A172 (cell line): ENCODE results near the gene RHOBTB1. TPM values are rescaled to one million over a fixed set of nuclear protein-coding genes. Genes with fewer than 3 reads are reported as not detected.

Experiments
- DNase-seq: peaks from one replicate; pipeline ENCODE4 v3.0.0-alpha.2; 2015; ENCODE audit warnings: low spot score
- total RNA-seq: library from RNA; depleted of rRNA; stranded (reverse); fragments of >200 nt; shearing (Covaris generic); gene quantifications from 2 replicates; pipeline ENCODE4 v1.2.3, GENCODE V29; 2014

RHOBTB1 gene
- total RNA-seq, 1 experiment from 2014 or later = 44.4 TPM

GRCh38 chr10:60942134-60942787, 1.7 kb downstream of the RHOBTB1 start:
- DNase-seq = no peak

- DNase-seq = no peak
Observed at GRCh38 chr10:60940446-60940845, 3.5 kb downstream of the RHOBTB1 start.

GRCh38 chr10:60937784-60938654, 6.0 kb downstream of the RHOBTB1 start:
- DNase-seq = peak; percentile 35

- no peak for DNase-seq
Observed at GRCh38 chr10:60937022-60937421, 7.0 kb downstream of the RHOBTB1 start.

GRCh38 chr10:60934215-60935175, 9.5 kb downstream of the RHOBTB1 start:
- no peak for DNase-seq

GRCh38 chr10:60932756-60933155, 11.2 kb downstream of the RHOBTB1 start:
- DNase-seq = no peak

- no peak for DNase-seq
Observed at GRCh38 chr10:60930237-60930636, 13.7 kb downstream of the RHOBTB1 start.

GRCh38 chr10:60921633-60922032, 22.4 kb downstream of the RHOBTB1 start:
- no peak for DNase-seq

GRCh38 chr10:60920479-60920878, 23.5 kb downstream of the RHOBTB1 start:
- DNase-seq = no peak

- DNase-seq = no peak
Observed at GRCh38 chr10:60919551-60919950, 24.4 kb downstream of the RHOBTB1 start.

GRCh38 chr10:60917331-60918280, 26.4 kb downstream of the RHOBTB1 start:
- peak; percentile 32 for DNase-seq

GRCh38 chr10:60916025-60916424, 28.0 kb downstream of the RHOBTB1 start:
- peak; percentile 34 for DNase-seq

GRCh38 chr10:60914690-60915141, 29.3 kb downstream of the RHOBTB1 start:
- DNase-seq = peak; percentile 93

- DNase-seq = no peak
Observed at GRCh38 chr10:60913657-60914056, 30.3 kb downstream of the RHOBTB1 start.

GRCh38 chr10:60913071-60913470, 30.9 kb downstream of the RHOBTB1 start:
- no peak for DNase-seq

GRCh38 chr10:60911715-60912114, 32.3 kb downstream of the RHOBTB1 start:
- DNase-seq = no peak

GRCh38 chr10:60911216-60911615, 32.8 kb downstream of the RHOBTB1 start:
- no peak for DNase-seq

- DNase-seq = no peak
Observed at GRCh38 chr10:60910543-60910942, 33.4 kb downstream of the RHOBTB1 start.

GRCh38 chr10:60908896-60909295, 35.1 kb downstream of the RHOBTB1 start:
- no peak for DNase-seq

- no peak for DNase-seq
Observed at GRCh38 chr10:60908031-60908430, 36.0 kb downstream of the RHOBTB1 start.

- no peak for DNase-seq
Observed at GRCh38 chr10:60907236-60907635, 36.7 kb downstream of the RHOBTB1 start.
